ENCODE data around the gene NFIA. TPM values are rescaled to one million over a fixed set of nuclear protein-coding genes. Genes with fewer than 3 reads are reported as not detected.

Gene NFIA
- total and polyA plus RNA-seq, 2 of the 13 experiments (the other 11 are each of a cell fraction or from before 2014, with no cell fraction given), result 14.7 to 28.5 TPM

GRCh38 chr1:61053712-61054600 is 28.4 kb upstream of the NFIA start (continued):
- TF ChIP-seq ZGPAT (CRISPR knock-in tag; IDR thresholded peaks at IDR 0.05), result peak; percentile 37; the same call in 1 of the 2 replicates
- TF ChIP-seq ZNF746 (CRISPR knock-in tag; IDR thresholded peaks at IDR 0.05), result no peak
- TF ChIP-seq PAX8 (CRISPR knock-in tag; IDR thresholded peaks at IDR 0.05; ENCODE audit: borderline replicate concordance), result no peak
- peak; percentile 34; the same call in 1 of the 2 replicates for TF ChIP-seq HDAC1 (CRISPR knock-in tag; IDR thresholded peaks at IDR 0.05)
- TF ChIP-seq THRA (CRISPR knock-in tag; IDR thresholded peaks at IDR 0.05; ENCODE audit: borderline replicate concordance), result no peak
- TF ChIP-seq CHD4 (IDR thresholded peaks at IDR 0.05; ENCODE audit: borderline replicate concordance, low read length), result no peak
- no peak for TF ChIP-seq RFX5 (IDR thresholded peaks at IDR 0.05; ENCODE audit: low read depth, low read length)
- TF ChIP-seq NFKB2 (CRISPR knock-in tag; IDR thresholded peaks at IDR 0.05; ENCODE audit: borderline replicate concordance), result 0 out of 2 replicates have a peak, but pooled peaks have one; percentile 40
- TF ChIP-seq HOXA7 (CRISPR knock-in tag; IDR thresholded peaks at IDR 0.05), result no peak
- no peak for TF ChIP-seq ZNF253 (CRISPR knock-in tag; IDR thresholded peaks at IDR 0.05; ENCODE audit: borderline replicate concordance)
- TF ChIP-seq IRF2 (CRISPR knock-in tag; IDR thresholded peaks at IDR 0.05), result no peak; the same call in 1 of the 2 replicates
- no peak for TF ChIP-seq ZNF790 (CRISPR knock-in tag; IDR thresholded peaks at IDR 0.05; ENCODE audit: borderline replicate concordance)
- TF ChIP-seq FOXP1 (IDR thresholded peaks at IDR 0.05), result no peak
- no peak for TF ChIP-seq FOXP1 (CRISPR knock-in tag; IDR thresholded peaks at IDR 0.05)
- no peak for TF ChIP-seq KAT8 (CRISPR knock-in tag; IDR thresholded peaks at IDR 0.05)
- TF ChIP-seq ISL2 (CRISPR knock-in tag; IDR thresholded peaks at IDR 0.05), result peak; percentile 37; the same call in 1 of the 2 replicates
- TF ChIP-seq GTF3A (CRISPR knock-in tag; conservative IDR thresholded peaks at IDR 0.05), result no peak
- TF ChIP-seq KLF15 (CRISPR knock-in tag; IDR thresholded peaks at IDR 0.05; ENCODE audit: borderline replicate concordance), result no peak
- TF ChIP-seq PHF8 (CRISPR knock-in tag; IDR thresholded peaks at IDR 0.05), result no peak
- no peak for TF ChIP-seq ATF3 (CRISPR knock-in tag; IDR thresholded peaks at IDR 0.05)
- TF ChIP-seq ETV6 (CRISPR knock-in tag; conservative IDR thresholded peaks at IDR 0.05), result no peak
- TF ChIP-seq HOMEZ (CRISPR knock-in tag; IDR thresholded peaks at IDR 0.05; ENCODE audit: low read depth), result no peak
